Ishikawa (cell line): Measurements from ENCODE around the gene VPS26A.

Experiments used
- CEBPB ChIP-seq: IDR thresholded peaks from 2 replicates; pipeline ENCODE4 v1.6.1; 2012
- CREB1 ChIP-seq: IDR thresholded peaks from 2 replicates; pipeline ENCODE4 v1.6.1; 2012; ENCODE audit warnings: low read depth
- EGR1 ChIP-seq: IDR thresholded peaks from 2 replicates; pipeline ENCODE4 v1.6.1; 2012
- EP300 ChIP-seq: IDR thresholded peaks from 2 replicates; pipeline ENCODE4 v1.6.1; 2012; ENCODE audit warnings: borderline replicate concordance
- FOXM1 ChIP-seq: IDR thresholded peaks from 2 replicates; pipeline ENCODE4 v1.6.1; 2012; ENCODE audit warnings: low read depth, borderline replicate concordance
- NFIC ChIP-seq: IDR thresholded peaks from 2 replicates; pipeline ENCODE4 v1.6.1; 2012
- RAD21 ChIP-seq: IDR thresholded peaks from 2 replicates; pipeline ENCODE4 v1.6.1; 2012; ENCODE audit warnings: low read depth
- TAF1 ChIP-seq: IDR thresholded peaks from 2 replicates; pipeline ENCODE4 v1.6.1; 2012; ENCODE audit warnings: low read depth, mild to moderate bottlenecking
- TCF12 ChIP-seq: IDR thresholded peaks from 2 replicates; pipeline ENCODE4 v1.6.1; 2012; ENCODE audit warnings: low read depth
- TEAD4 ChIP-seq: IDR thresholded peaks from 2 replicates; pipeline ENCODE4 v1.6.1; 2012
- YY1 ChIP-seq: IDR thresholded peaks from 2 replicates; pipeline ENCODE4 v1.6.1; 2012; ENCODE audit warnings: low read depth
- ZBTB7A ChIP-seq: IDR thresholded peaks from 2 replicates; pipeline ENCODE4 v1.6.1; 2012; ENCODE audit warnings: low read depth
- TF ChIP-seq, protein P1 (sequence below): IDR thresholded peaks from 2 replicates; pipeline ENCODE4 v1.6.1; 2012; ENCODE audit warnings: low read depth, mild to moderate bottlenecking
- TF ChIP-seq, protein P2 (sequence below): IDR thresholded peaks from 2 replicates; pipeline ENCODE4 v1.6.1; 2012
- TF ChIP-seq, protein P3 (sequence below): IDR thresholded peaks from 2 replicates; pipeline ENCODE4 v1.6.1; 2012

The VPS26A gene

DNA sequence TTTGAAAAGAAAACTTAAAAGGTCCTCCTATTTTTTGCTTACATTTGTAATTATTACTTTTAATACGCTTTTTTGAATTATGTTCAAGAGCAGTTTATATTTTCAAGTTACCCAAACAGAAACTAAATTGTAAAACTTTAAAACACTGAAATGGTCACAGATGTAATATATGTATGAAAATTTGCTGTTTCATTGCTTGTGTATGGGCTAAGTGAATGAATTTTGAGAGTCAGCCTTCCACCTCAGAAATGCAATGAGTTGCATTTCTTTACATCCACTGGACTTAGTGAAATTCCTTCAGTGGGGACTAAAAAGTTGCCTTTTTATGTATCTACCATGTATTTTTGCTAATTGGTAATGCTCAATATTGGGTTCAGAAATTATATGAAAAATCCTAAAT is 1.6 kb downstream of the VPS26A start:
- TF ChIP-seq YY1 (no peak), FOXM1 (no peak), EP300 (no peak), CEBPB (no peak), TAF1 (no peak), EGR1 (no peak), NFIC (no peak), RAD21 (no peak), TCF12 (no peak), ZBTB7A (no peak), TEAD4 (no peak), CREB1 (no peak)
- TF ChIP-seq, protein P1, sequence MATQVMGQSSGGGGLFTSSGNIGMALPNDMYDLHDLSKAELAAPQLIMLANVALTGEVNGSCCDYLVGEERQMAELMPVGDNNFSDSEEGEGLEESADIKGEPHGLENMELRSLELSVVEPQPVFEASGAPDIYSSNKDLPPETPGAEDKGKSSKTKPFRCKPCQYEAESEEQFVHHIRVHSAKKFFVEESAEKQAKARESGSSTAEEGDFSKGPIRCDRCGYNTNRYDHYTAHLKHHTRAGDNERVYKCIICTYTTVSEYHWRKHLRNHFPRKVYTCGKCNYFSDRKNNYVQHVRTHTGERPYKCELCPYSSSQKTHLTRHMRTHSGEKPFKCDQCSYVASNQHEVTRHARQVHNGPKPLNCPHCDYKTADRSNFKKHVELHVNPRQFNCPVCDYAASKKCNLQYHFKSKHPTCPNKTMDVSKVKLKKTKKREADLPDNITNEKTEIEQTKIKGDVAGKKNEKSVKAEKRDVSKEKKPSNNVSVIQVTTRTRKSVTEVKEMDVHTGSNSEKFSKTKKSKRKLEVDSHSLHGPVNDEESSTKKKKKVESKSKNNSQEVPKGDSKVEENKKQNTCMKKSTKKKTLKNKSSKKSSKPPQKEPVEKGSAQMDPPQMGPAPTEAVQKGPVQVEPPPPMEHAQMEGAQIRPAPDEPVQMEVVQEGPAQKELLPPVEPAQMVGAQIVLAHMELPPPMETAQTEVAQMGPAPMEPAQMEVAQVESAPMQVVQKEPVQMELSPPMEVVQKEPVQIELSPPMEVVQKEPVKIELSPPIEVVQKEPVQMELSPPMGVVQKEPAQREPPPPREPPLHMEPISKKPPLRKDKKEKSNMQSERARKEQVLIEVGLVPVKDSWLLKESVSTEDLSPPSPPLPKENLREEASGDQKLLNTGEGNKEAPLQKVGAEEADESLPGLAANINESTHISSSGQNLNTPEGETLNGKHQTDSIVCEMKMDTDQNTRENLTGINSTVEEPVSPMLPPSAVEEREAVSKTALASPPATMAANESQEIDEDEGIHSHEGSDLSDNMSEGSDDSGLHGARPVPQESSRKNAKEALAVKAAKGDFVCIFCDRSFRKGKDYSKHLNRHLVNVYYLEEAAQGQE: no peak
- TF ChIP-seq, protein P2, sequence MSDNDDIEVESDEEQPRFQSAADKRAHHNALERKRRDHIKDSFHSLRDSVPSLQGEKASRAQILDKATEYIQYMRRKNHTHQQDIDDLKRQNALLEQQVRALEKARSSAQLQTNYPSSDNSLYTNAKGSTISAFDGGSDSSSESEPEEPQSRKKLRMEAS: no peak
- TF ChIP-seq, protein P3, sequence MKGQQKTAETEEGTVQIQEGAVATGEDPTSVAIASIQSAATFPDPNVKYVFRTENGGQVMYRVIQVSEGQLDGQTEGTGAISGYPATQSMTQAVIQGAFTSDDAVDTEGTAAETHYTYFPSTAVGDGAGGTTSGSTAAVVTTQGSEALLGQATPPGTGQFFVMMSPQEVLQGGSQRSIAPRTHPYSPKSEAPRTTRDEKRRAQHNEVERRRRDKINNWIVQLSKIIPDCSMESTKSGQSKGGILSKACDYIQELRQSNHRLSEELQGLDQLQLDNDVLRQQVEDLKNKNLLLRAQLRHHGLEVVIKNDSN: no peak

DNA sequence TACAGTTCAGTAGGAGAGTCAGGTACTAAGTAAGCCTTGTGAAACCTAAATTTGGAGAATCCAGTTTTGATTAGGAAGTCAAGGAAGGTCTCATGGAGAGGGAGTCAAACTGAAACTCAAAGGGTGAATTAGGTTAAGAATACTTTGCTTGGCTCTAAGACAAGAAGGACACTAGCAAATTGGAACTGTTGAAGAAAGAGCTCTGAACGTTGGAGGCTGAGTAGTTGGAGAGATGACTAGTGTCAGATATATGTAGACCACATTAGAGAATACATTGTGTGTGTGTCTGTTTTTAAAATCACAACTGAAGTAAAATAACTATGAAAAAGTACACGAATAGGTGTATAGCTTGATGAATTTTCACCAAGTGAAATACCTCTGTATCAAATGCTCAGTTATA is 6.3 kb downstream of the VPS26A start:
- TF ChIP-seq CEBPB (no peak), EGR1 (no peak), NFIC (no peak)
- TF ChIP-seq, protein P3: no peak
- TF ChIP-seq, protein P2: no peak

DNA sequence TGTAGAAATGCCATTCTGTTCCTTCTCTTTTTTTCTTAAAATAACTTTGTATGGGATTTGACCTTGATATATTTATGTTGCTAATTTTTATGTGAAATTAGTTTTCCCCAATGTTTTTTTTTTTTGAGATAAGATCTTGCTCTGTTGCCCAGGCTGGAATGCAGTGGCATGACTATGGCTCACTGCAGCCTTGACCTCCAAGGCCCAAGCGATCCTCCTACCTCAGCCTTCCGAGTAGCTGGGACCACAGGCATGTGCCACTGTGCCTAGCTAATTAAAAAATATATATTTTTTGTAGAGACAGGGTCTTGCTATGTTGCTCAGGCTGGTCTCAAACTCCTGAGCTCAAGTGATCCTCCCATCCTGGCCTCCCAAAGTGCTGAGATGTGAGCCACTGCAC is 16.0 kb downstream of the VPS26A start:
- TF ChIP-seq, protein P1: no peak
- TF ChIP-seq TEAD4: no peak
- no peak for TF ChIP-seq CREB1
- TF ChIP-seq, protein P3: no peak
- no peak for TF ChIP-seq YY1
- no peak for TF ChIP-seq EP300
- TF ChIP-seq ZBTB7A: no peak
- no peak for TF ChIP-seq RAD21
- TF ChIP-seq TAF1: no peak
- no peak for TF ChIP-seq TCF12
- TF ChIP-seq EGR1: no peak
- no peak for TF ChIP-seq FOXM1

DNA sequence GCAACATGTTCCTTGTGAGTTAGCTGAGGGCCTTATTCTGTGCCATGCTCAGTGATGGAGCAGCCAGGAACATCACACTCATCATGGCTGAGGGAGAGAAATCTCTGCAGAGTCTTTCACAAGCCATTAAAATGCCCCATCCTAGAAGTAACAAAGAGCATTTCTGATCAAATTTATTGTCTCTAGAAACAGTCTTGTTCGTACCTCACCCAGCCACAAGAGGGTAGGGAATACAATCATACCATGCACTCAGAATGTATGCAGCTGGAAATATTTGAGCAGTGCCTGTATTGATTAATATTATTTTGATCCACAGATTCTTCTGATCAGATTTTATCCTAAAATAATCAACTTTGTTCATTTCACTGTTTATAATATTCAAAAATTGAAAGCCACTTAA is 17.3 kb downstream of the VPS26A start:
- no peak for TF ChIP-seq YY1
- TF ChIP-seq RAD21: no peak
- TF ChIP-seq TAF1: no peak
- no peak for TF ChIP-seq TCF12
- no peak for TF ChIP-seq FOXM1
- TF ChIP-seq, protein P2: no peak
- TF ChIP-seq, protein P1: no peak
- TF ChIP-seq, protein P3: no peak
- TF ChIP-seq EP300: no peak
- no peak for TF ChIP-seq ZBTB7A
- no peak for TF ChIP-seq TEAD4
